GM19397 (cell line): ENCODE measurements around the gene LTO1.

ENCODE experiments used
- ATAC-seq: cut with Tn5 transposase; IDR thresholded peaks from one replicate; pipeline ENCODE4 v1.9.1; 2021; ENCODE audit warnings: mild to moderate bottlenecking, moderate library complexity; ENCODE audit not compliant: unreplicated experiment

The LTO1 gene

DNA sequence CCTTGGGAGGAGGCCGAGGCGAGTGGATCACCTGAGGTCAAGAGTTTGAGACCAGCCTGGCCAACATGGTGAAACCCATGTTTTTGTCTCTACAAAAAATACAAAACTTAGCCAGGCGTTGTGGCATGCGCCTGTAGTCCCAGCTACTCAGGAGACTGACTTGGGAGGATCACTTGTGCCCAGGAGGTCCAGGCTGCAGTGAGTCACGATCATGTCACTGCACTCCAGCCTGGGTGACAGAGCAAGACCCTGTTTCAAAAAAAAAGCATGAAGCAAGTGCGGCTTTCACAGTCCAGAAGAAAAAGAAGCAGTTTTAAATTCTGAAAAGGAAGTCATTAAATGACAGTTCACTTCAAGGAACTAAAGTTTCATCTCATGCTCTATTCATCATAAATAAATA lies 7.1 kb upstream of the LTO1 start:
- ATAC-seq, result no peak

GRCh38 chr11:69680688-69681087 lies 5.5 kb upstream of the LTO1 start:
- no peak for ATAC-seq

- ATAC-seq, result no peak
Observed at GRCh38 chr11:69677749-69678148, 2.6 kb upstream of the LTO1 start.

GRCh38 chr11:69674267-69674885 lies 777 bp downstream of the LTO1 start:
- no peak for ATAC-seq

DNA sequence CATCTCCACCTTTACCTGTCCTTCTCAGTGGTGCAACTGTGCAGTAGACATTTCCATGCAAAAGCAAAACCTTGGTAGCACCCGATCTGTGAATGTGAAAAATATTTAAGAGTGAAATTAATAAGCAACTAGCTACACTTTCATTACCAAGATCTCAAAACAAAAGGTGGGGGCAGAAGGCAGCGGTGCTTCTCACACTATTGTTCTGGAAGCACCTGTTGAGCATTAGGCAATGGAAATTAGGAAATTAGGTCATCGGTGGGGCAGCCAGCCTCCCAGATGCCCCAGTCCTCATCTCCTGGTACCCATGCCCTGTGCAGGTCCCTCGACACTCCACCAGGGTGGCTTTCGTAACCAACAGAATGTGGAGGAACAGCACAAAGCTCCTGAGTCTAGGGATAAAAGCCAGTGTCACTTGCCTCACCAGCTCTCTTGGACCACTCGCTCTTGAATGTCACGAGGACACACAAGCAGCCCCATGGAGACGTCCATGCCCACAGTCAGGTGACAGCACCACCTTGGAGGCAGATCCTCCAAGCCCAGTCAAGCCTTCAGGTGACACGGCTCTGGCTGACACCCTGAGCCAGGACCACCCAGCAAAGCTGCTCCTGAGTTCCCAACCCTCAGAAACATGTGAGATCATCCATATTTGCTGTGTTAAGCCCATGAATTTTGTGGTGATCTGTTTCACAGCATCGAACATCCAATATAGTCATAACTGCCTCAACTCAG lies 3.3 kb downstream of the LTO1 start:
- ATAC-seq, result no peak

DNA sequence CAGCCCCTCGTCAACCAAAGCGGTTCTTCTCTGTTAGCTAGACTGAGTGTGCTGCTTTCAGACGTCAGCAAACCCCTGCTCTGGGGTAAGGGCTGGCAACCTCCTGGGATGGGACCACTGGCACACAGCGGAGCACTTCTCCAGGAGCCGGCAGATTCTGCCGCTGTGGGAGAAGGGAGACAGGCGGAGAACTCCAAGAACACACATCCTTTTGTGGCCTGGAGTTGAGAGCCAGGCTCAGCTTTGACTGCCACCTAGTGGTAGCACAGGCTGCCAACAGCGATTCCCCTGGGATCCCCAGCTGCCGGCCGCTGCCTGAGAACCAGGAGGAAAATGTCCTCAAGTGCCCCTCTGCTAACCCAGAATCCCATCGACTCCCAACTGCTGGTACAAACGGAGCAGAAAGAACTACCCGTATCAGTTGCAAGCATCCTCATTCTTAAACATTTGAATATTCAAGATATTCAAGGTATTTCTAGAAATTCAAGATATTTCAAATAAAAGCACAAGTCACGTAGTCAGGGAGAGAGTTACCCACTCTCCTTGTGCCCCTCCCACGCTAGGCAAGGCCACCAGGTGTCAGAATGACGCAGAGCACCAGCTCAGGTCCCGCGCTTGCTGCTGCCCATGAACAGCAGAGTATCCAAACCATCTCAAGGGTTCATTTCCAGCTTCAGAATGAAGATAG lies 4.9 kb downstream of the LTO1 start:
- ATAC-seq, result no peak

- ATAC-seq, result no peak
Observed at GRCh38 chr11:69669486-69669885, 5.7 kb downstream of the LTO1 start.

DNA sequence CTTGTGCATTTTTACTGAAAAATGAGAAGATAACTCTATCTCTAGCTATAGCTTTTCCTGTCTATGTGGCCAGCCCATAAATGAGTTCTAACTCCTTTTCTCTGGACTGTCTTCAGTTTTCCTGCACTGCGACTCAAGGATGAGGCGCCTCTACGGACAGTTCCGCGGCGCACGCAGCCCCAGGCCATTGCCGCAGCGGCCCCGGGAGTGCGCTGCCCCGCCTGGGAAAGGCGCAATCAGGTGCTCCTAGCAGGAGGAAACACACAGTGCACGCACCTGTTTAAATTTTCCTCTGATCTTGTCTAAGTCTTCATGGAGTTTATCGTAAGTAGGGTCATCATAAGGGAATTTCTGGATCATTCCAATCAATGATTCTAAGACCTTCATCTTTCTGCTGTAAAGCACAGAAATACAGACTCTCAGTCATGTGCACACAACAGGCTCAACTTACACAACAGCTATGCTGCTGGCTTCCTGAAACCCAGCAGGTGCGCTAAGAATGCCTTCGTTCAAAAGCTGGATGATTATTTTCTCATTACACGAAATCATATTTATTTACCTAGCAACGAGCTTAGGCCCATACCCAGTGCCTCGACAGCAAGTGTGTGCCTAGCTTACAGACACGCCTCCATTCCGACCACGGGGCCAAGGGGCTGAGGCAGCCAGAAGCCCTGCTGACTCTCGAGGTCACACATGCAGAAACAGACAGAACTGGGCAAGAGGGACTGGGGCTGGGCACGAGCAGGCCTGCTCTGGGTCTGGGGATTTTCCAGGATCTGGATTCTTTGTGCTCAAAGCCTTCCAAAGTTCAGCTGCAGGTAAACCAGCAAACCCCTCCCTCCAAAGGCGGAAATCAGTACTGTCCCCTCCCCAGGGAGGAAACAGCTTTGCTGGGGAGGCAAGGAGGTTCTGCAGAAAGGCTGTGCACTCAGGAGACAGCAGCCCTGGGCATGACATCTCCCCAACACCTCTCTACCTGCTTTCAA lies 7.2 kb downstream of the LTO1 start:
- ATAC-seq, result no peak

DNA sequence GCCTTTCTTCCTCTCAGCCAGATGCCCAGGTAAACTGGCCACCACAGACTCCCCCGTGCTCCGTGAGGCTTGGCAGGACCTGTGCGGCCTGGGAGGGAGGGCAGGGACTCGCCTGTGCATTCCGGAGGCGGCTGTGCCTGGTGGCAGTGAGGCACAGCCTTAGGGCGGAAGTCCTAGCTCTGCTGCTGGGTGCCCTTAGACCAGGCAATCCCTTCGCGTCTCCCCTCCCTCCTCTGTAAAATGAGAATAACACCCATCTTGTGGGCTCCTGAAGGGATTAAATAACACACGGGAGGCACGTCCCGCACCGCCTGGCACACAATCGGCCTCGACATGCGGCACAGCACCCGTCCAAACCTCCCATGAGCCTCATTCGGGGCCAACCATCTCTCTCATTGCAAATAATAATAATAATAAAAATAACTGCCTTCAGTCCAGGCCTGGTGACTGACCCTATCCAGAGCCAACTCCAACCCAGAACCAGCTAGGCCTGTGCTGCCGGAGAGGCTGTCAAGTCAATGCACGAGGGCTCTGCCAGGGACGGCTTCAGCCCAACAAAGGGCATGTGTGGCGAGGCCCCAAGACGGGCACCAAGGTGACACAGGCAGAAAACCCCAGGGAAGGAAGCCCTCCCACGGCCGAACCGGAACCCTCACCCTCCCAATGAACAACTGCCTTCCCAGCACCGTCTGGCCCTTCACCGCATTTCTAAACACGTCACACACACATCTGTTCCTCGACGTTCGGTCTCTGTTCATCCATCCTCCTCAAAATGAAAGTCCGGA lies 8.2 kb downstream of the LTO1 start:
- ATAC-seq, result no peak

DNA sequence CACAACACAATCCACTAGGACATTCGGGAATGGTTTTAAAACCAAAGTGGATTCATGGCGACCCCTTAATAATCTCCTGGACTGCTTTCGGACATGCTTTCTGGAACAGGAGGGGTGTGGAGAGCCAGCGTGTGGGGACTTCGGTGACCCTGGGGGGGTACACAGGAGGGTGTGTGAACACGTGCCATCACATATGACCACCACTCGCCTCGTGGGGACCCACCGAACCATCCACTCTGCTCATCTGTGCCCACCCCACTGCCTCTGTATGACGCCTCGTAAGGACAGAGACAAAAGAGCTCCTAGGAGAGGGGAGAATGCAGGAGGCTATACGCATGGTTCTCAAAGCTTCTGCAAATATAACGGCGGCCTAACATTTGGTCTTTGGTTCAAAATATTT lies 8.9 kb downstream of the LTO1 start:
- ATAC-seq, result no peak

DNA sequence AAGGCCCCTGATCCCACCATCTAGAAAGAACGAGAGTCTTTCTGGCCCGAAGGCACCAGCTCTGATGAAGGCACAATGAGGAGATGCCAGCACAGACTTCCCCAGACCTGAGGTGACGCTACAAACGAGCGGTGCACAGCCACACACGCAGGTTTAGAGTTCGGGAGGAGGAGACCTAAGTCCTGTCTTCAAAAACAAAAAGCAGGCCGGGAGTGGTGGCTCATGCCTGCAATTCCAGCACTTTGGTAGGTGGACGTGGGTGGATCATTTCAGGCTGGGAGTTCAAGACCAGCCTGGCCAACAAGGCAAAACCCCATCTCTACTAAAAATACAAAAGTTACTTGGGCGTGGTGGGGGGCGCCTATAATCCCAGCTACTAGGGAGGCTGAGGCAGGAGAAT lies 9.5 kb downstream of the LTO1 start:
- ATAC-seq, result no peak

GRCh38 chr11:69664901-69665300 lies 10.3 kb downstream of the LTO1 start:
- no peak for ATAC-seq

DNA sequence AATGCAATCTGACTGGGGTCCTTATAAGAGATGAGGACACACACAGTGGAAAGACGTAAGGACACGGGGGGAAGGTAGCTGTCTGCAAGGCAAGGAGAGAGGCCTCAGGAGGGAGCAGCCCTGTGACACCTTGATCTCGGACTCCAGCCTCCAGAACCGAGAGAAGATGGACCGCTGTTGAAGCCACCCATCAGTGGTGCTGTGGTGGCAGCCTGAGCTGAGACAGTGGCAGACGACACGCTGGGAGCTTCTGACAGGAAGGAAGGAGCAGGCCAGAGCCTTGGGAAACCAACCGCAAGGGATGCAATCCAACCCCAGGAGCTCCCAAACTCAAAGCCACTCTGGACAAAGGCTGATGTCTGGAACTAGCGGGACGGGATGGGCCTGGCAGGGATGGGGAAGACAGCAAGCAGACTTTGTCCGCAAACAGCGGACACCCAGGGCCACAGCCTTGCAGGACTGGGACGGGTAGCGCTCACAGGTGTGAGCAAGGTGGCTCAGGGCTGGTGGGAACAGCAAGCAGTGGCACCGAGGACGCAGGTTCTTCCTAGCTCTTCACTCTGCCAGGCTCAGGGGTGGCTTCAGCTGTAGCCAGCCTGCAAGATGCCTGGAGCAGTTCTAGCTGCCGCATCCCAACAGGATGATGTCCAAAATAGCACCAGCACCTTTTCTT lies 10.9 kb downstream of the LTO1 start:
- ATAC-seq, result no peak

DNA sequence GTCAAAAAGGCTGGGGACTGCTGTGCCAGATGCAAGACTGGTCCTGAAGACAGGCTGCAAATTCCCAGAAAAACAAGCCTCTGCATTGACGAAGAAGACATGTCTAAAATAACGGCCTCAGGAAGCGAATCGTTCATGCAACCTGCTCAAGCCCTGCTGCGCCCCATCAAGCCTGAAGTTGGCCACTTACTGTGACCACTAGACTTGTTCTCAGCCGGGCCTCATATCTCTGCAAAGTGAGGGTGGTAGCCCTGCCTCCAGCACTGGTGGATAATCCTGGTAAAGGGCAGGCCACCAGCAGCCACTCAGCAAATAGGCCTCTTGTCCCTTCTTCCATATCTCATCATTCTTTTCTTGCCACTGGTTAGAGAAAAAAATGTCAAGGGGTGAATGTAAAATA lies 11.8 kb downstream of the LTO1 start:
- no peak for ATAC-seq

DNA sequence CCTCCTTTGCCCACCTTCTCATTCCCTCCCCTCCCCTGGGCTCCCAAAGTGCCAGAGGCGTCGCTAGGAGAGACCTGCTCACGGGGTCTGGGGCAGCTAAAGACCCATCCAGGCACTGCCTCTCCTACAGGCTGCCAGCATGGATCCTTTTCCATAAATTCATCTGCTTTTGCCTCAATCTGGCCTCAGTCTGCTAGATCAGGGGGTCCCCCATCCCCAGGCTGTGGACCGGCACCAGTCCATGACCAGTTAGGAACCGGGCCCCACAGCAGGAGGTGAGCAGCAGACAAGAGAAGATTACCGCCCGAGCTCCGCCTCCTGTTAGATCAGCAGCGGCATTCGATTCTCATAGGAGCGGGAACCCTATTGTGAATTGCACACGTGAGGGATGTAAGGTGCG lies 12.3 kb downstream of the LTO1 start:
- ATAC-seq, result no peak

GRCh38 chr11:69662021-69662698 lies 13.0 kb downstream of the LTO1 start:
- no peak for ATAC-seq

GRCh38 chr11:69661413-69661715 lies 13.8 kb downstream of the LTO1 start:
- ATAC-seq, result no peak

- ATAC-seq, result no peak
Observed at GRCh38 chr11:69660001-69660500, 15.1 kb downstream of the LTO1 start.

- no peak for ATAC-seq
Observed at GRCh38 chr11:69659591-69659990, 15.6 kb downstream of the LTO1 start.
